Measurements from ENCODE around the gene NLRC3. TPM values are rescaled to one million over a fixed set of nuclear protein-coding genes. Genes with fewer than 3 reads are reported as not detected.

The NLRC3 gene
- total and polyA plus RNA-seq, 9 donors: 0.10 to 1.3 (median 0.23) TPM

DNA sequence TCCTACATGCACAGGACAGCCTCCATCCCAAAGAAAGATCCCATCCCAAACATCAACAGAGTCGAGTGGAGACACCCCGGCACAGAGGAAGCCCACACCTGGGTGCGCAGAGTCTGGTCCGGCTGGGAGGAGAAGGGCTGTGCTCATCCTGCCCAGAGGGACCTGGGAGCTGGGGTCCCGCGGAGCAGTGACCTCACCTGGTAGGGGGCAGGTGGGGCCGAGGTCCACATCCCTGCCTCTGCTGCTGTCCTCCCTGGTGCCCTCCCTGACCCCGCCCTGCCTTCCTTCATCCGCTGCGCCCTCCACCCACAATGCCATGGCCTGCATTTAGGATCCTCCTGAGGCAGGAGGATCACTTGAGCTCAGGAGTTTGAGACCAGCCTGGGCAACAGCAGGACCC lies 84.8 kb downstream of the NLRC3 start:
- Histone ChIP-seq H3K9me3 (no peaks in the 10 kb centered on the region), H3K4me1 (ENCODE audit: insufficient read depth) (no peaks in the 10 kb centered on the region), H3K27me3 (no peaks in the 10 kb centered on the region), H3K36me3 (no peaks in the 10 kb centered on the region), H3K4me3 (no peak overlapping the region), H3K27ac (no peak overlapping the region)
- TF ChIP-seq, protein P1, sequence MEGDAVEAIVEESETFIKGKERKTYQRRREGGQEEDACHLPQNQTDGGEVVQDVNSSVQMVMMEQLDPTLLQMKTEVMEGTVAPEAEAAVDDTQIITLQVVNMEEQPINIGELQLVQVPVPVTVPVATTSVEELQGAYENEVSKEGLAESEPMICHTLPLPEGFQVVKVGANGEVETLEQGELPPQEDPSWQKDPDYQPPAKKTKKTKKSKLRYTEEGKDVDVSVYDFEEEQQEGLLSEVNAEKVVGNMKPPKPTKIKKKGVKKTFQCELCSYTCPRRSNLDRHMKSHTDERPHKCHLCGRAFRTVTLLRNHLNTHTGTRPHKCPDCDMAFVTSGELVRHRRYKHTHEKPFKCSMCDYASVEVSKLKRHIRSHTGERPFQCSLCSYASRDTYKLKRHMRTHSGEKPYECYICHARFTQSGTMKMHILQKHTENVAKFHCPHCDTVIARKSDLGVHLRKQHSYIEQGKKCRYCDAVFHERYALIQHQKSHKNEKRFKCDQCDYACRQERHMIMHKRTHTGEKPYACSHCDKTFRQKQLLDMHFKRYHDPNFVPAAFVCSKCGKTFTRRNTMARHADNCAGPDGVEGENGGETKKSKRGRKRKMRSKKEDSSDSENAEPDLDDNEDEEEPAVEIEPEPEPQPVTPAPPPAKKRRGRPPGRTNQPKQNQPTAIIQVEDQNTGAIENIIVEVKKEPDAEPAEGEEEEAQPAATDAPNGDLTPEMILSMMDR (IDR thresholded peaks at IDR 0.05): no peak
- TF ChIP-seq EP300 (IDR thresholded peaks at IDR 0.05): no peak
- no peak for TF ChIP-seq POLR2A (IDR thresholded peaks at IDR 0.05)
- intact Hi-C loops (cut with DNase I): no loop called here
- WGBS, 3 donors: 68 to 85% (median 82%) methylated on average over 10 of the region's 10 CpGs
- DNase-seq: no peak

GRCh38 chr16:3490911-3491629 lies 86.1 kb downstream of the NLRC3 start:
- Histone ChIP-seq H3K9me3 (no peaks in the 10 kb centered on the region), H3K4me1 (ENCODE audit: insufficient read depth) (no peaks in the 10 kb centered on the region), H3K36me3 (no peaks in the 10 kb centered on the region), H3K27ac (no peak overlapping the region), H3K4me3 (no peak overlapping the region), H3K27me3 (no peaks in the 10 kb centered on the region)
- no peak for DNase-seq
- TF ChIP-seq EP300 (IDR thresholded peaks at IDR 0.05) (no peak), POLR2A (IDR thresholded peaks at IDR 0.05) (no peak)
- TF ChIP-seq, protein P1 (IDR thresholded peaks at IDR 0.05): no peak
- WGBS, 3 donors: 41 to 61% (median 45%) methylated on average over 17 of the region's 17 CpGs
- intact Hi-C loops (cut with DNase I): no loop called here

Other genes with a start within 250 kb of the NLRC3 start
- under 1 TPM in 6 of 7 donors, not detected in 1; 0.20 to 0.50 (median 0.33) TPM for gene OR2C1, start 221.5 kb downstream of the NLRC3 start, total RNA-seq
- under 1 TPM; 0.06 to 0.30 TPM for gene OR2C1, start 221.5 kb downstream of the NLRC3 start, polyA plus RNA-seq
- gene ZSCAN32, start 176.4 kb downstream of the NLRC3 start, total RNA-seq: 10 to 100 TPM in 1 of 7 donors, 1 to 10 TPM in 6; 8.0 to 11.9 (median 8.9) TPM
- gene ZSCAN32, start 176.4 kb downstream of the NLRC3 start, polyA plus RNA-seq: 10 to 100 TPM in 1 of 2 donors, 1 to 10 TPM in 1; 8.8 to 15.4 TPM
- gene ZNF174, start 176.2 kb downstream of the NLRC3 start, total RNA-seq: 10 to 100 TPM; 10.5 to 17.4 (median 15.1) TPM
- 10 to 100 TPM; 10.9 to 22.2 TPM for gene ZNF174, start 176.2 kb downstream of the NLRC3 start, polyA plus RNA-seq
- gene ZNF597, start 133.9 kb downstream of the NLRC3 start, total RNA-seq: 1 to 10 TPM; 1.8 to 3.8 (median 3.0) TPM
- 1 to 10 TPM; 1.6 to 3.8 TPM for gene ZNF597, start 133.9 kb downstream of the NLRC3 start, polyA plus RNA-seq
- 10 to 100 TPM; 16.6 to 46.4 (median 40.8) TPM for gene NAA60, start 133.7 kb downstream of the NLRC3 start, total RNA-seq
- 100 to 1,000 TPM in 1 of 2 donors, 10 to 100 TPM in 1; 33.1 to 106 TPM for gene NAA60, start 133.7 kb downstream of the NLRC3 start, polyA plus RNA-seq
- not detected for gene C16orf90, start 81.9 kb downstream of the NLRC3 start, total RNA-seq
- gene C16orf90, start 81.9 kb downstream of the NLRC3 start, polyA plus RNA-seq: not detected
- 10 to 100 TPM; 21.1 to 43.4 (median 37.5) TPM for gene CLUAP1, start 76.4 kb downstream of the NLRC3 start, total RNA-seq
- gene CLUAP1, start 76.4 kb downstream of the NLRC3 start, polyA plus RNA-seq: 10 to 100 TPM; 20.0 to 51.8 TPM
- 1 to 10 TPM; 2.3 to 4.9 (median 3.3) TPM for gene SLX4, start 34.2 kb upstream of the NLRC3 start, total RNA-seq
- 1 to 10 TPM; 1.7 to 2.7 TPM for gene SLX4, start 34.2 kb upstream of the NLRC3 start, polyA plus RNA-seq
- gene DNASE1, start 77.3 kb upstream of the NLRC3 start, total RNA-seq: 10 to 100 TPM; 10.9 to 17.0 (median 13.4) TPM
- gene DNASE1, start 77.3 kb upstream of the NLRC3 start, polyA plus RNA-seq: 1 to 10 TPM; 5.8 to 7.5 TPM
- 100 to 1,000 TPM in 2 of 7 donors, 10 to 100 TPM in 5; 67.3 to 102 (median 87.1) TPM for gene TRAP1, start 140.1 kb upstream of the NLRC3 start, total RNA-seq
- gene TRAP1, start 140.1 kb upstream of the NLRC3 start, polyA plus RNA-seq: 10 to 100 TPM; 56.3 to 61.0 TPM